Hepatocyte (in vitro differentiated cells): ENCODE results near the gene ENOPH1. TPM values are rescaled to one million over a fixed set of nuclear protein-coding genes. Genes with fewer than 3 reads are reported as not detected.
"Not testable (repeated sequence)": the region's sequence is repeated elsewhere in the genome, so short reads cannot be mapped to it uniquely, and the experiment has no call there.

Source experiments
- DNase-seq: peaks from one replicate; pipeline ENCODE4 v3.0.0-alpha.2; 2016; ENCODE audit warnings: low spot score
- H2AFZ ChIP-seq: fragments of 200-600 bp; sonication (generic); 2 replicates; pipeline ENCODE4 v1.6.0; 2016; ENCODE audit warnings: antibody characterized with exemption, mild to moderate bottlenecking
- H3K27ac ChIP-seq: fragments of 200-600 bp; sonication (generic); 2 replicates; pipeline ENCODE4 v1.5.1; 2016; ENCODE audit warnings: mild to moderate bottlenecking
- H3K27me3 ChIP-seq: fragments of 200-600 bp; sonication (generic); 2 replicates; pipeline ENCODE4 v1.6.1; 2016
- H3K36me3 ChIP-seq: fragments of 200-600 bp; sonication (generic); replicated peaks from 2 replicates; pipeline ENCODE4 v1.5.1; 2016; ENCODE audit warnings: low read depth; ENCODE audit not compliant: insufficient read depth
- H3K4me1 ChIP-seq: fragments of 200-600 bp; sonication (generic); 2 replicates; pipeline ENCODE4 v1.5.1; 2016; ENCODE audit warnings: mild to moderate bottlenecking, moderate library complexity; ENCODE audit not compliant: insufficient read depth
- H3K4me2 ChIP-seq: fragments of 200-600 bp; sonication (generic); 2 replicates; pipeline ENCODE4 v1.6.0; 2016
- H3K4me3 ChIP-seq: fragments of 200-600 bp; sonication (generic); 2 replicates; pipeline ENCODE4 v1.5.1; 2016; ENCODE audit warnings: mild to moderate bottlenecking
- H3K79me2 ChIP-seq: fragments of 200-600 bp; sonication (generic); 2 replicates; pipeline ENCODE4 v1.6.0; 2017; ENCODE audit warnings: mild to moderate bottlenecking
- H3K9me2 ChIP-seq: fragments of 200-600 bp; sonication (generic); replicated peaks from 2 replicates; pipeline ENCODE4 v1.6.0; 2017; ENCODE audit warnings: mild to moderate bottlenecking; ENCODE audit not compliant: insufficient read depth
- H3K9me3 ChIP-seq: fragments of 200-600 bp; sonication (generic); 2 replicates; pipeline ENCODE4 v1.5.1; 2016; ENCODE audit warnings: low read depth, mild to moderate bottlenecking
- H4K20me1 ChIP-seq: fragments of 200-600 bp; sonication (generic); 2 replicates; pipeline ENCODE4 v1.6.0; 2016; ENCODE audit warnings: mild to moderate bottlenecking; ENCODE audit not compliant: insufficient read depth, poor library complexity, severe bottlenecking
- CTCF ChIP-seq: fragments of 200-600 bp; sonication (generic); IDR thresholded peaks from 2 replicates; pipeline ENCODE4 v1.5.1; 2016; ENCODE audit warnings: antibody characterized with exemption, mild to moderate bottlenecking; ENCODE audit not compliant: poor library complexity
- EZH2 ChIP-seq: fragments of 200-600 bp; sonication (generic); IDR thresholded peaks from 2 replicates; pipeline ENCODE4 v1.6.1; 2016; ENCODE audit warnings: antibody characterized with exemption, mild to moderate bottlenecking, borderline replicate concordance
- EZH2phosphoT487 ChIP-seq: fragments of 200-600 bp; sonication (generic); IDR thresholded peaks from one replicate; pipeline ENCODE4 v1.6.1; 2018; ENCODE audit warnings: antibody characterized with exemption, mild to moderate bottlenecking, low read depth, moderate library complexity; ENCODE audit not compliant: unreplicated experiment, severe bottlenecking
- WGBS: methylation state at CpG from one replicate; pipeline ENCODE4 v1.1.6; 2016; ENCODE audit warnings: low lambda C conversion rate; ENCODE audit errors: missing lambda C conversion rate; 5-methylcytosine and 5-hydroxymethylcytosine counted together
- polyA plus RNA-seq: library from polyadenylated mRNA; unstranded; fragments of >200 nt; fragmentation: Nextera tagmentation; extraction: Ambion mirVana; gene quantifications from 2 replicates; pipeline ENCODE4 v1.2.1, GENCODE V29; 2016
- total RNA-seq: library from RNA; depleted of rRNA; stranded (reverse); fragments of >200 nt; gene quantifications from 2 replicates; pipeline ENCODE4 v1.2.3, GENCODE V29; 2014

Gene ENOPH1
- total and polyA plus RNA-seq, 2 experiments from 2014 or later = 35.9 to 59.6 TPM

DNA sequence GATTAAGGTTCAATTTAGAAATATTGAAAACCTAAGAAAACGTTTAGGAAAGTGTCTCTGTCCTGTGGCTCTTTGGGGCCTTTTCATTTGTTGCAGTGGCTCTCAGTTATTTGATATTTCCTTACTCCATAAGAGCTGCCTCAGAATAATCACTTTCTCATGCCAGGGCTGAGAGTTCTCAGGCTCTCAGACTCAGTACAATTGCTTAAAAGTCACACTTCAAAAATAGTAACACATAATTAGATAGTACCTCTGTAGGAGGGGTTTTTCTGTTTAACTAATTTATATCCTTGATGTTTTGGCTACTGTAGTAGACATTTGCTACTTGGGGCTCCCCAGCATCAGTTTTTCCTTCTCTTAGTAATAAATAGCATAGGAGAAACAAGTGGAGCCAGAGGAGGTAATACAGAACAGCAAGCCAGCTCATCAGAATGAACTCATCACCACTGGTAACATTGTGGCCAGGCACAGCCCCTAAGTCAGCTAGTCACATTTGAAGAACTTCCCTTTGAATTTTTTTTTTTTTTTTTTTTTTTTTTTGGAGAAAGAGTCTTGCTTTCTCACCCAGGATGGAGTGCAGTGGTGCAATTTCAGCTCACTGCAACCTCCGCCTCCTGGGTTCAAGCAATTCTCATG lies 48.6 kb upstream of the ENOPH1 start:
- Histone ChIP-seq H4K20me1 (no peaks in the 10 kb centered on the region), H3K36me3 (no peaks in the 10 kb centered on the region), H3K27ac (no peak overlapping the region), H3K27me3 (no peaks in the 10 kb centered on the region), H3K79me2 (peaks cover 6% of the 10 kb centered on the region), H3K9me2 (no peaks in the 10 kb centered on the region), H3K4me1 (no peaks in the 10 kb centered on the region), H3K9me3 (no peaks in the 10 kb centered on the region), H2AFZ (no peak overlapping the region), H3K4me2 (no peak overlapping the region), H3K4me3 (no peak overlapping the region)
- WGBS = 82% methylated on average over 2 of the region's 2 CpGs
- TF ChIP-seq CTCF (no peak), EZH2phosphoT487 (no peak), EZH2 (no peak)
- no peak for DNase-seq

DNA sequence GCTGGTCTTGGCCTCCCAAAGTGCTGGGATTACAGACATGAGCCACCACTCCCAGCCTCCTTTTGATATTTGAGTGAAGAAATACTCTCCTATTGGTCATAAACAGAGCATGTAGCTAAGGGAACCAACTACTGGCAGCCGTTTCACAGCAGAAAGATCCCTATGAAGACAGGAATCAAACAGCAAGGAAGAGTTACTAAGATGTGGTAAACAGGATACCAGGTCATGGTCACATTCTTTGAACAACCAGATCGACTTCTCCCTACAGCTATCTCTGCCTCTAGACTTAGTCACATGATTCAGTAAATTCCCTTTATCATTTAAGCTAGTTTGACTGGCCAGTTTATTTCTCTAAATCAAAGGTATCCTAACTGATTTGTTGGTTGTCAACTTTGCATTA lies 47.6 kb upstream of the ENOPH1 start:
- no peak for DNase-seq
- TF ChIP-seq EZH2 = no peak
- WGBS = 88% methylated on average over 2 of the region's 2 CpGs

DNA sequence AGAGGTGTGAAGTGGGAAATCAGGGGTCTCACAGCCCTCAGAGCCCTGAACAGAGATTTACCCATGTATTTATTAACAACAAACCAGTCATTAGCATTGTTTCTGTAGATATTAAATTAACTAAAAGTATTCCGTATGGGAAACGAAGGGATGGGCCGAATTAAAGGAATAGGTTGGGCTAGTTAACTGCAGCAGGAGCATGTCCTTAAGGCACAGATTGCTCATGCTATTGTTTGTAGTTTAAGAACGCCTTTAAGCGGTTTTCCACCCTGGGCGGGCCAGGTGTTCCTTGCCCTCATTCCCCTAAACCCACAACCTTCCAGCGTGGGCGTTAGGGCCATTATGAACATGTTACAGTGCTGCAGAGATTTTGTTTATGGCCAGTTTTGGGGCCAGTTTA lies 44.1 kb upstream of the ENOPH1 start:
- H3K79me2 ChIP-seq, H3K4me3 ChIP-seq, H3K36me3 ChIP-seq, H3K9me3 ChIP-seq, H3K9me2 ChIP-seq, H3K4me2 ChIP-seq, H3K4me1 ChIP-seq, H2AFZ ChIP-seq, H3K27me3 ChIP-seq, DNase-seq, H3K27ac ChIP-seq, H4K20me1 ChIP-seq: not testable (repeated sequence)
- 93% methylated on average over 8 of the region's 8 CpGs for WGBS

More for the DNA sequence above, 47.6 kb upstream of the ENOPH1 start:
- Histone ChIP-seq H3K36me3 (no peaks in the 10 kb centered on the region), H3K27me3 (no peaks in the 10 kb centered on the region), H4K20me1 (no peaks in the 10 kb centered on the region), H3K9me3 (no peaks in the 10 kb centered on the region), H3K79me2 (no peaks in the 10 kb centered on the region), H3K4me2 (no peak overlapping the region), H3K27ac (no peak overlapping the region), H2AFZ (no peak overlapping the region), H3K4me3 (no peak overlapping the region), H3K9me2 (no peaks in the 10 kb centered on the region), H3K4me1 (no peaks in the 10 kb centered on the region)

GRCh38 chr4:82388405-82388804 lies 42.0 kb upstream of the ENOPH1 start:
- Histone ChIP-seq H3K9me2 (no peaks in the 10 kb centered on the region), H4K20me1 (no peaks in the 10 kb centered on the region), H3K27ac (no peak overlapping the region), H3K79me2 (no peaks in the 10 kb centered on the region), H3K36me3 (no peaks in the 10 kb centered on the region), H2AFZ (no peak overlapping the region), H3K9me3 (no peaks in the 10 kb centered on the region), H3K4me3 (no peak overlapping the region), H3K4me2 (no peak overlapping the region), H3K4me1 (no peaks in the 10 kb centered on the region), H3K27me3 (no peaks in the 10 kb centered on the region)
- 58% methylated on average over 1 of the region's 1 CpG for WGBS
- DNase-seq = no peak
- TF ChIP-seq EZH2 = no peak
- TF ChIP-seq EZH2phosphoT487 = no peak
- peak; percentile 16 for TF ChIP-seq CTCF

DNA sequence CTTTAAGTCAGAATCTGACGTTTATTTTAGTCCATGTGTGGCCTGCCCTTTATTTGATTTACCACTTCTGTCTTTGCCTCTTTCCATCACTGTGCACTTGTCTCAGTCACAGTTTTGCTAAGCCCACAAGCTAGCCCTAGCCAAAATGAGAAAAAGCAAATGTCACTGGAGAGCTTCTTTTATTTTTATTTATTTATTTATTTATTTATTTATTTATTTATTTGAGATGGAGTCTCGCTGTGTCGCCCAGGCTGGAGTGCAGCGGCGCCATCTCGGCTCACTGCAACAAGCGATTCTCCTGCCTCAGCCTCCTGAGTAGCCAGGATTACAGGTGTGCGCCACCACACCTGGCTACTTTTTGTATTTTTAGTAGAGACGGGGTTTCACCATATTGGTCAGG lies 40.3 kb upstream of the ENOPH1 start:
- H3K4me1 ChIP-seq, H3K9me3 ChIP-seq, H3K9me2 ChIP-seq, H3K27ac ChIP-seq, H3K36me3 ChIP-seq, H3K4me2 ChIP-seq, DNase-seq, H3K4me3 ChIP-seq, H3K27me3 ChIP-seq, H4K20me1 ChIP-seq, H2AFZ ChIP-seq, H3K79me2 ChIP-seq: not testable (repeated sequence)
- 88% methylated on average over 9 of the region's 9 CpGs for WGBS
